ENCODE measurements around the gene CKM. TPM values are rescaled to one million over a fixed set of nuclear protein-coding genes. Genes with fewer than 3 reads are reported as not detected.

CKM gene
- total and polyA plus RNA-seq, 12 donors, result 2,078 to 7,765 (median 4,407) TPM

DNA sequence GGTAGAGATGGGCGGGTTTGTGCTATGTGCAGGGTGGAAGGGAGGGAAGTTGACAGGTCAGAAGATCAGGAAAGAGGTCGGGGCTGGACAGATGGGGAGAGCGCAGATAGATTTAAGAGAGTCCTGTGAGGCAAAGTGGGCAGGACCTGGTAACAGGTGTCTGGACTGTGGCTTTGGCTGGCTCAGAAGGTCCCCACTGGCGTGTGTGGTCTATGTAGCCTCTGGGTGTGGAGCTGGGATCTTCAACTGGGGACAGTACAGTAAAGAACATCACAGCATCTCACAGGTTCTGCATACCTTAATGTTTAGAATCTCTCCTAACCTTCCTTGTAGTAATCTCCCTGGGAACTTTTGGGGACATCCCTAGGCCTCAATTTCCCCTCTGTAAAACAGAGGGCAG, 17.7 kb downstream of the CKM start:
- no peak for TF ChIP-seq CTCF (IDR thresholded peaks at IDR 0.05)
- peaks cover 0 to 18% (median 0%) of the 10 kb centered on the region in 9 donors for H3K4me1 ChIP-seq
- 56 to 74% methylated on average over 4 of the region's 4 CpGs for WGBS, 2 donors
- H3K27ac ChIP-seq, result no peak overlapping the region
- no peaks in the 10 kb centered on the region for H3K27me3 ChIP-seq
- peak in 4 of 8 donors; percentile 7 to 27 (median 7) for ATAC-seq
- peaks cover 0 to 70% (median 7%) of the 10 kb centered on the region in 9 donors for H3K36me3 ChIP-seq
- H3K4me3 ChIP-seq, result no peak overlapping the region
- DNase-seq, result no peak
- H3K9me3 ChIP-seq, result peaks cover 0 to 9% (median 0%) of the 10 kb centered on the region in 11 donors
- intact Hi-C loops (cut with DNase I), result no loop called here

GRCh38 chr19:45304141-45304926, 18.3 kb downstream of the CKM start:
- Histone ChIP-seq H3K27me3 (no peaks in the 10 kb centered on the region), H3K4me3 (no peak overlapping the region), H3K27ac (no peak overlapping the region), H3K9me3 (peaks cover 0 to 9% (median 0%) of the 10 kb centered on the region in 11 donors), H3K4me1 (peaks cover 0 to 11% (median 0%) of the 10 kb centered on the region in 9 donors), H3K36me3 (peaks cover 0 to 72% (median 11%) of the 10 kb centered on the region in 9 donors)
- intact Hi-C loops (cut with DNase I), result no loop called here
- peak in 2 of 8 donors; percentile 6 to 16 for ATAC-seq
- TF ChIP-seq CTCF (IDR thresholded peaks at IDR 0.05), result no peak
- DNase-seq, result no peak
- 78 to 81% methylated on average over 4 of the region's 4 CpGs for WGBS, 2 donors

GRCh38 chr19:45303269-45304060, 19.2 kb downstream of the CKM start:
- H3K9me3 ChIP-seq, result peaks cover 0 to 9% (median 0%) of the 10 kb centered on the region in 11 donors
- H3K27ac ChIP-seq, result no peak overlapping the region
- intact Hi-C loops (cut with DNase I), result no loop called here
- no peak for TF ChIP-seq CTCF (IDR thresholded peaks at IDR 0.05)
- 95 to 97% methylated on average over 12 of the region's 12 CpGs for WGBS, 2 donors
- H3K36me3 ChIP-seq, result peaks cover 0 to 67% (median 11%) of the 10 kb centered on the region in 9 donors
- no peak for ATAC-seq
- H3K4me1 ChIP-seq, result peaks cover 0 to 11% (median 0%) of the 10 kb centered on the region in 9 donors
- DNase-seq, result no peak
- no peak overlapping the region for H3K4me3 ChIP-seq
- H3K27me3 ChIP-seq, result no peaks in the 10 kb centered on the region

DNA sequence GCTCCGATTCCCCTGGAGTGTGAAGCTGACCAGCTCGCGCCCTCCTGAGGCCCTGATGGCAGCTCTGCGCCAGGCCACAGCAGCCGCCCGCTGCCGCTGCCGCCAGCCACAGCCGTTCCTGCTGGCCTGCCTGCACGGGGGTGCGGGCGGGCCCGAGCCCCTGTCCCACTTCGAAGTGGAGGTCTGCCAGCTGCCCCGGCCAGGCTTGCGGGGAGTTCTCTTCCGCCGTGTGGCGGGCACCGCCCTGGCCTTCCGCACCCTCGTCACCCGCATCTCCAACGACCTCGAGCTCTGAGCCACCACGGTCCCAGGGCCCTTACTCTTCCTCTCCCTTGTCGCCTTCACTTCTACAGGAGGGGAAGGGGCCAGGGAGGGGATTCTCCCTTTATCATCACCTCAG, 20.3 kb downstream of the CKM start:
- 90 to 93% methylated on average over 26 to 27 of the region's 27 CpGs for WGBS, 2 donors
- DNase-seq, result no peak
- H3K36me3 ChIP-seq, result peaks cover 0 to 67% (median 10%) of the 10 kb centered on the region in 9 donors
- no peak overlapping the region for H3K27ac ChIP-seq
- no peaks in the 10 kb centered on the region for H3K27me3 ChIP-seq
- intact Hi-C loops (cut with DNase I), result no loop called here
- ATAC-seq, result peak in 1 of 8 donors; percentile 29
- H3K9me3 ChIP-seq, result peaks cover 0 to 9% (median 0%) of the 10 kb centered on the region in 11 donors
- peaks cover 0 to 11% (median 0%) of the 10 kb centered on the region in 9 donors for H3K4me1 ChIP-seq
- no peak for TF ChIP-seq CTCF (IDR thresholded peaks at IDR 0.05)
- H3K4me3 ChIP-seq, result no peak overlapping the region
